ENCODE measurements around the gene ZMYND8. TPM values are rescaled to one million over a fixed set of nuclear protein-coding genes. Genes with fewer than 3 reads are reported as not detected.
A peak's percentile ranks its signal among the peaks of the same experiment; 100 is the strongest.

The ZMYND8 gene
- total and polyA plus RNA-seq, 2 donors (not counting 3 experiments of a cell fraction or from before 2014, with no cell fraction given) = 30.6 to 75.2 TPM

DNA sequence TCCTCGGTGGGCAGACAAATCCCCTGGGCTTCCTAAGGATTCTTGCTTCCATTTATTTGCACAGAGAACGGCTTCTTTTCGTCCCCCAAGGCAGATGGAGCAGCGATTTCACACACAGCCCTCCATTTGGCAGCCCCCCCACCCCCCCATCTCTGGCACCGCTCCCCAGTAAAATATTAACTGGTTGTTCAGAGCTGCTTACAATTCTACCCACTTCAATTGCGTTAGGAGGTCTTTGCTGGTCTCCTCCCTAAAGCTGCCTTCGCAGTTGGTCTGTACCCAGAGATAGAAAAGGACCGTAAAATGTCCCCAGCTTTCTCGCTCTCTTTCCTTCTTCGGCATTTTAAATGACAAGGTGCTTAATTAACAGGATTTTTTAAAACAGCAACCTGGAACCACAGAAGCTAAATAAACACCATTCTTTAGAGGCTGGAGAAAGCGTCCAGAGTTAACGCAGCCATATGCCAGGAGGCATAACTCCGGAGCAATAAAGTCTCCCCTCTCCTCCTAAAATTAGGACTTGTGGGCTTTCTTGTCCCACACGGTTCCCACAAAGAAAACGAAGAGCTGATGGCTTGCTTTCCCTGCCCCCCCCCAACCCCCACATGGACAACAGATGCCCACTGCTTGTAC, 1.7 kb upstream of the ZMYND8 start:
- POLR2A ChIA-PET = interaction anchor here (1.0 to 7.4 kb wide), 11 partner anchors 8 to 144 kb away, joined by 3 to 60 read pairs (median 6); partner anchors contain the start of gene NCOA3
- Histone ChIP-seq H3K4me1 (ENCODE audit: control insufficient read depth, extremely low read depth, insufficient read depth, low read length) (peaks cover 80% of the 10 kb centered on the region), H3K9ac (replicated peaks; ENCODE audit: extremely low read depth, insufficient read depth, low read length) (peak overlapping the region; percentile 84), H3K27ac (ENCODE audit: insufficient read depth, low read depth, low read length) (peak overlapping the region; percentile 97), H3K4me2 (ENCODE audit: insufficient read depth, low read length) (peak overlapping the region; percentile 62), H3K4me3 (replicated peaks in 1 of 3; ENCODE audit: insufficient read depth in 1 of 3, low read depth in 1 of 3, low read length in 3 of 3) (peak overlapping the region in 1 of 3 experiments; percentile 20), H2AFZ (ENCODE audit: low read depth, low read length) (no peak overlapping the region), H3K36me3 (ENCODE audit: control insufficient read depth in 2 of 2, extremely low read depth in 1 of 2, insufficient read depth in 2 of 2, low read length in 2 of 2) (no peaks in the 10 kb centered on the region), H3K9me1 (replicated peaks; ENCODE audit: control insufficient read depth, extremely low read depth, insufficient read depth, low read length) (no peaks in the 10 kb centered on the region), H3K27me3 (ENCODE audit: control insufficient read depth in 2 of 2, insufficient read depth in 2 of 2, low read length in 2 of 2) (no peaks in the 10 kb centered on the region), H3K9me3 (replicated peaks; ENCODE audit: control insufficient read depth, insufficient read depth, low read length) (no peaks in the 10 kb centered on the region), H3K79me2 (ENCODE audit: control insufficient read depth, insufficient read depth, low read length) (peaks cover 32% of the 10 kb centered on the region), H4K20me1 (replicated peaks; ENCODE audit: control insufficient read depth, extremely low read depth, insufficient read depth, low read length) (no peaks in the 10 kb centered on the region)
- CTCF ChIA-PET = interaction anchor here (1.0 to 16.6 kb wide), 15 partner anchors 8 to 263 kb away, joined by 3 to 406 read pairs (median 7); no protein-coding TSS in a partner anchor
- intact Hi-C loops (cut with micrococcal nuclease) = no loop called here
- TSS peak; percentile 3 for BruUV-seq (replicated peaks)
- dilution Hi-C loops (cut with MboI; ENCODE audit: extremely low pct_ligation_motif_present, low sequenced_read_pairs) = no loop called here
- TF ChIP-seq MYC (IDR thresholded peaks at IDR 0.05; ENCODE audit: low read depth, low read length) = no peak
- no peak for TF ChIP-seq GATA2 (IDR thresholded peaks at IDR 0.05; ENCODE audit: insufficient read depth, insufficient read length, low read depth, low read length)
- TF ChIP-seq EZH2 (IDR thresholded peaks at IDR 0.05; ENCODE audit: borderline replicate concordance, low read depth, low read length, severe bottlenecking) = no peak
- TF ChIP-seq FOS (IDR thresholded peaks at IDR 0.05; ENCODE audit: borderline replicate concordance, insufficient read depth, low read length) = no peak
- FAIRE-seq (no peak), DNase-seq (ENCODE audit: low read depth, low spot score) (no peak)

DNA sequence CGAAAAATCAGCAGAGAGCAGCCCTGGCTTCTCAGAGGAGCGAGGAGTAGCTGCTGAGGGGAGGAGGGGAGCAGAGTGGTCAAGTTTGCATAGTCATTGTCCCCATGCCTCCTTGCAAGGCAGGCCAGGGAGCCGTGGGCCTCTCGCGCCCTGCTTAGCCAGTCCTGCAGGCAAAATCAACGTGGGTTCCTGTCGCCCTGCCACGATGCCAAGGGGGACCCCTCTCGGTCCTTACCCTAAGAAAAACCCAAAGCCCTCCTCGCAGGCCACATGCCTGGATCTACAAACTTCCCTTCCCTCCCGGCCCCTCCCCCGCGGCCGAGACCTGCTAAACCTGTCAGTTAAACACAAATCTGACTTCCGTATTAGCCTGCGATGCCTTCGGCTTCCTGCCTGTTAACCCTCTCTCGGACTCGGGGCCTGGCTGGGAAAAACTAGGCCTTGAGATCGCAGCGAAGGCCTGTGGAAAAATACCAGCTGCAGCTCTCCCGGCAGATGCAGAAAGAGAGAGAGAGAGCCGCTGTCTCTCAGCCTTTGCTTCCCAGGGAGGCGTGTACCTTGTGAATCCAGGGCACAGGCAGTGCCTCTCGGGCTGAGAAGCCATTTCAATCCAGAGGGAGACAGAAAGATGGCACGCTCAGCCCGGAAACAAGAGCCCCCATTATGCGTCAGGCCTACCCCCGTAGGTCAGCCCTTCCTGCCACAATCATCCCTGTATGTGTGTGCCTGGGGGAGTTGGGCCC, 968 bp upstream of the ZMYND8 start:
- POLR2A ChIA-PET = interaction anchor here (1.0 to 7.4 kb wide), 4 partner anchors 24 to 51 kb away, joined by 3 to 60 read pairs (median 6); no protein-coding TSS in a partner anchor
- dilution Hi-C loops (cut with MboI; ENCODE audit: extremely low pct_ligation_motif_present, low sequenced_read_pairs) = no loop called here
- peak; percentile 82 for FAIRE-seq

More for the DNA sequence above, 968 bp upstream of the ZMYND8 start:
- peak overlapping the region; percentile 97 for H3K27ac ChIP-seq (ENCODE audit: insufficient read depth, low read depth, low read length)
- BruUV-seq (replicated peaks) = no TSS peak
- H3K9me1 ChIP-seq (replicated peaks; ENCODE audit: control insufficient read depth, extremely low read depth, insufficient read depth, low read length) = no peaks in the 10 kb centered on the region
- intact Hi-C loops (cut with micrococcal nuclease) = no loop called here
- no peak overlapping the region for H3K4me3 ChIP-seq (replicated peaks in 1 of 3; ENCODE audit: insufficient read depth in 1 of 3, low read depth in 1 of 3, low read length in 3 of 3)
- no peaks in the 10 kb centered on the region for H3K27me3 ChIP-seq (ENCODE audit: control insufficient read depth in 2 of 2, insufficient read depth in 2 of 2, low read length in 2 of 2)
- TF ChIP-seq FOS (IDR thresholded peaks at IDR 0.05; ENCODE audit: borderline replicate concordance, insufficient read depth, low read length) (peak; percentile 60), POLR2A (IDR thresholded peaks at IDR 0.05; ENCODE audit: low read depth, low read length) (peak; percentile 69), JUN (IDR thresholded peaks at IDR 0.05; ENCODE audit: borderline replicate concordance, insufficient read depth, insufficient read length, low read depth) (no peak), GATA2 (IDR thresholded peaks at IDR 0.05; ENCODE audit: insufficient read depth, insufficient read length, low read depth, low read length) (peak; percentile 13), POLR2AphosphoS5 (IDR thresholded peaks at IDR 0.05; ENCODE audit: insufficient read depth, low read depth, low read length) (peak; percentile 85)
- TF ChIP-seq, protein P1, sequence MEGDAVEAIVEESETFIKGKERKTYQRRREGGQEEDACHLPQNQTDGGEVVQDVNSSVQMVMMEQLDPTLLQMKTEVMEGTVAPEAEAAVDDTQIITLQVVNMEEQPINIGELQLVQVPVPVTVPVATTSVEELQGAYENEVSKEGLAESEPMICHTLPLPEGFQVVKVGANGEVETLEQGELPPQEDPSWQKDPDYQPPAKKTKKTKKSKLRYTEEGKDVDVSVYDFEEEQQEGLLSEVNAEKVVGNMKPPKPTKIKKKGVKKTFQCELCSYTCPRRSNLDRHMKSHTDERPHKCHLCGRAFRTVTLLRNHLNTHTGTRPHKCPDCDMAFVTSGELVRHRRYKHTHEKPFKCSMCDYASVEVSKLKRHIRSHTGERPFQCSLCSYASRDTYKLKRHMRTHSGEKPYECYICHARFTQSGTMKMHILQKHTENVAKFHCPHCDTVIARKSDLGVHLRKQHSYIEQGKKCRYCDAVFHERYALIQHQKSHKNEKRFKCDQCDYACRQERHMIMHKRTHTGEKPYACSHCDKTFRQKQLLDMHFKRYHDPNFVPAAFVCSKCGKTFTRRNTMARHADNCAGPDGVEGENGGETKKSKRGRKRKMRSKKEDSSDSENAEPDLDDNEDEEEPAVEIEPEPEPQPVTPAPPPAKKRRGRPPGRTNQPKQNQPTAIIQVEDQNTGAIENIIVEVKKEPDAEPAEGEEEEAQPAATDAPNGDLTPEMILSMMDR (IDR thresholded peaks at IDR 0.05; ENCODE audit: extremely low read depth in 1 of 2, insufficient read depth in 1 of 2, low read depth in 1 of 2, low read length in 2 of 2) = no peak
- TF ChIP-seq, protein P2, sequence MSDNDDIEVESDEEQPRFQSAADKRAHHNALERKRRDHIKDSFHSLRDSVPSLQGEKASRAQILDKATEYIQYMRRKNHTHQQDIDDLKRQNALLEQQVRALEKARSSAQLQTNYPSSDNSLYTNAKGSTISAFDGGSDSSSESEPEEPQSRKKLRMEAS (IDR thresholded peaks at IDR 0.05; ENCODE audit: insufficient read depth, insufficient read length) = no peak
- no peaks in the 10 kb centered on the region for H3K9me3 ChIP-seq (replicated peaks; ENCODE audit: control insufficient read depth, insufficient read depth, low read length)
- peaks cover 87% of the 10 kb centered on the region for H3K4me1 ChIP-seq (ENCODE audit: control insufficient read depth, extremely low read depth, insufficient read depth, low read length)
- DNase-seq (ENCODE audit: low read depth, low spot score) = peak; percentile 96
- CTCF ChIA-PET = interaction anchor here (1.1 to 16.6 kb wide), 6 partner anchors 23 to 263 kb away, joined by 4 to 406 read pairs (median 23); no protein-coding TSS in a partner anchor
- no peak overlapping the region for H2AFZ ChIP-seq (ENCODE audit: low read depth, low read length)
- H3K9ac ChIP-seq (replicated peaks; ENCODE audit: extremely low read depth, insufficient read depth, low read length) = peak overlapping the region; percentile 84
- no peaks in the 10 kb centered on the region for H4K20me1 ChIP-seq (replicated peaks; ENCODE audit: control insufficient read depth, extremely low read depth, insufficient read depth, low read length)
- no peaks in the 10 kb centered on the region for H3K36me3 ChIP-seq (ENCODE audit: control insufficient read depth in 2 of 2, extremely low read depth in 1 of 2, insufficient read depth in 2 of 2, low read length in 2 of 2)
- peak overlapping the region; percentile 78 for H3K4me2 ChIP-seq (ENCODE audit: insufficient read depth, low read length)
- peaks cover 39% of the 10 kb centered on the region for H3K79me2 ChIP-seq (ENCODE audit: control insufficient read depth, insufficient read depth, low read length)

Data from endothelial cell of umbilical vein (primary cell).